GM18526 (cell line): ENCODE measurements around the gene TOP1.

Experiments used
- POLR2A ChIP-seq: IDR thresholded peaks from 3 replicates; pipeline ENCODE4 v1.6.1; 2011; ENCODE audit not compliant: insufficient read length; ENCODE audit errors: extremely low read depth

Gene TOP1

GRCh38 chr20:41136680-41137613 lies 108.3 kb downstream of the TOP1 start, which contains the start of gene PLCG1:
Gene PLCG1, plus strand, starts transcription at chr20:41137543. Its CDS starts 99 bp downstream, at chr20:41137642.
- TF ChIP-seq POLR2A, result peak; percentile 43

GRCh38 chr20:41137614-41138474 lies 109.2 kb downstream of the TOP1 start:
- TF ChIP-seq POLR2A, result peak; percentile 43

- TF ChIP-seq POLR2A, result no peak
These were observed 110.0 kb downstream of the TOP1 start for GRCh38 chr20:41138475-41139226.

- TF ChIP-seq POLR2A, result no peak
These were observed 110.8 kb downstream of the TOP1 start for GRCh38 chr20:41139227-41140093.

GRCh38 chr20:41140226-41141133 lies 111.9 kb downstream of the TOP1 start:
- no peak for TF ChIP-seq POLR2A

GRCh38 chr20:41141153-41141815 lies 112.7 kb downstream of the TOP1 start:
- no peak for TF ChIP-seq POLR2A

GRCh38 chr20:41142245-41142644 lies 113.6 kb downstream of the TOP1 start:
- TF ChIP-seq POLR2A, result no peak

GRCh38 chr20:41142919-41143318 lies 114.3 kb downstream of the TOP1 start:
- TF ChIP-seq POLR2A, result no peak

- no peak for TF ChIP-seq POLR2A
These were observed 114.7 kb downstream of the TOP1 start for GRCh38 chr20:41143354-41143753.

- TF ChIP-seq POLR2A, result no peak
These were observed 116.7 kb downstream of the TOP1 start for GRCh38 chr20:41145317-41145716.

- no peak for TF ChIP-seq POLR2A
These were observed 117.4 kb downstream of the TOP1 start for GRCh38 chr20:41145821-41146620.

GRCh38 chr20:41147767-41148191 lies 119.2 kb downstream of the TOP1 start:
- no peak for TF ChIP-seq POLR2A
